HTR-8/SVneo (cell line): Measurements from ENCODE around the gene LTBP2.
"Not testable (repeated sequence)": the region's sequence is repeated elsewhere in the genome, so short reads cannot be mapped to it uniquely, and the experiment has no call there.

Experiments used
- DNase-seq: peaks from one replicate; pipeline ENCODE4 v3.0.0; 2011; ENCODE audit warnings: low spot score, mixed read lengths; ENCODE audit not compliant: insufficient read length
- FAIRE-seq: peaks from 2 replicates; lab custom pipeline; 2011; peaks lifted over from hg19 to GRCh38; lab: Jason Lieb, UNC

The LTBP2 gene

GRCh38 chr14:74474376-74474775 lies 137.7 kb downstream of the LTBP2 start:
- FAIRE-seq: no peak
- no peak for DNase-seq

- peak; percentile 57 for FAIRE-seq
- no peak for DNase-seq
These were observed 139.4 kb downstream of the LTBP2 start for GRCh38 chr14:74472601-74473000.

- no peak for DNase-seq
- FAIRE-seq: peak; percentile 85
These were observed 142.2 kb downstream of the LTBP2 start for GRCh38 chr14:74469548-74470518.

GRCh38 chr14:74468513-74468912 lies 143.5 kb downstream of the LTBP2 start:
- FAIRE-seq (peak; percentile 64), DNase-seq (no peak)

GRCh38 chr14:74465335-74465734 lies 146.7 kb downstream of the LTBP2 start:
- FAIRE-seq (peak; percentile 26), DNase-seq (no peak)

- FAIRE-seq: peak; percentile 75
- DNase-seq: no peak
These were observed 147.3 kb downstream of the LTBP2 start for GRCh38 chr14:74464785-74465184.

GRCh38 chr14:74463697-74464096 lies 148.3 kb downstream of the LTBP2 start:
- DNase-seq: no peak
- peak; percentile 51 for FAIRE-seq

GRCh38 chr14:74462993-74463392 lies 149.0 kb downstream of the LTBP2 start:
- DNase-seq: no peak
- FAIRE-seq: no peak

- DNase-seq (no peak), FAIRE-seq (no peak)
These were observed 152.1 kb downstream of the LTBP2 start for GRCh38 chr14:74459976-74460375.

- DNase-seq: peak; percentile 95
- FAIRE-seq: peak; percentile 98
These were observed 152.6 kb downstream of the LTBP2 start for GRCh38 chr14:74459289-74459946.

- no peak for DNase-seq
- FAIRE-seq: no peak
These were observed 154.5 kb downstream of the LTBP2 start for GRCh38 chr14:74457565-74457895.

GRCh38 chr14:74456684-74457564 lies 155.1 kb downstream of the LTBP2 start:
- DNase-seq: no peak
- FAIRE-seq: peak; percentile 76

- not testable (repeated sequence) for DNase-seq, FAIRE-seq
These were observed 157.6 kb downstream of the LTBP2 start for GRCh38 chr14:74454397-74454796.
